Natural killer cell (primary cell): ENCODE measurements around the gene BBLN. TPM values are rescaled to one million over a fixed set of nuclear protein-coding genes. Genes with fewer than 3 reads are reported as not detected.

Experiments used
- ATAC-seq, 3 donors: fragments of 150-1000 bp in 2 of 3; fragments of 200-7000 bp in 1 of 3; cut with Tn5 transposase; 1 replicate in 1 of 3; 2 replicates in 2 of 3; pipeline ENCODE4 v1.10.0; 2021; ENCODE audit warnings: mild to moderate bottlenecking in 2 of 3, moderate library complexity in 2 of 3
- DNase-seq, 2 donors: peaks; one replicate each; pipeline versions ENCODE4 v3.0.0 to v3.0.0-alpha.2; 2013 to 2021; ENCODE audit warnings: mixed read lengths in 1 of 2
- H3K27ac ChIP-seq: one replicate; pipeline ENCODE4 v1.5.1; 2013; ENCODE audit warnings: mild to moderate bottlenecking, low read length
- H3K27me3 ChIP-seq: one replicate; pipeline ENCODE4 v1.6.1; 2013; ENCODE audit warnings: low read length; ENCODE audit not compliant: control insufficient read depth, insufficient read depth
- H3K36me3 ChIP-seq: one replicate; pipeline ENCODE4 v1.6.1; 2013; ENCODE audit warnings: low read length; ENCODE audit not compliant: control insufficient read depth, insufficient read depth
- H3K4me1 ChIP-seq: one replicate; pipeline ENCODE4 v1.6.1; 2013; ENCODE audit warnings: low read length; ENCODE audit not compliant: control insufficient read depth, insufficient read depth
- H3K4me3 ChIP-seq: one replicate; pipeline ENCODE4 v1.5.1; 2013; ENCODE audit warnings: low read length
- H3K9me3 ChIP-seq: one replicate; pipeline ENCODE4 v1.6.1; 2013; ENCODE audit warnings: low read length; ENCODE audit not compliant: control insufficient read depth, insufficient read depth
- H3K27ac Mint-ChIP-seq, 2 donors: one replicate each; pipeline ENCODE4 v1.8.0; 2022; ENCODE audit warnings: mild to moderate bottlenecking in 2 of 2, mixed read lengths in 2 of 2, moderate library complexity in 1 of 2
- H3K27me3 Mint-ChIP-seq, 2 donors: one replicate each; pipeline ENCODE4 v1.8.0; 2022; ENCODE audit warnings: low read depth in 2 of 2, mixed read lengths in 2 of 2
- H3K36me3 Mint-ChIP-seq: one replicate; pipeline ENCODE4 v1.8.0; 2022; ENCODE audit warnings: mixed read lengths
- H3K4me1 Mint-ChIP-seq, 2 donors: one replicate each; pipeline ENCODE4 v1.8.0; 2022; ENCODE audit warnings: mixed read lengths in 2 of 2
- H3K4me3 Mint-ChIP-seq: one replicate; pipeline ENCODE4 v1.8.0; 2022; ENCODE audit warnings: mild to moderate bottlenecking, moderate library complexity, mixed read lengths
- H3K9me3 Mint-ChIP-seq, 2 donors: one replicate each; pipeline ENCODE4 v1.8.0; 2022; ENCODE audit warnings: mixed read lengths in 2 of 2
- CTCF ChIP-seq: fragments of 200-600 bp; IDR thresholded peaks from one replicate; pipeline ENCODE4 v1.8.0; 2022; ENCODE audit warnings: antibody characterized with exemption
- WGBS: methylation state at CpG from one replicate; pipeline ENCODE4 v1.1.7; 2013; ENCODE audit warnings: missing lambda C conversion rate; ENCODE audit not compliant: insufficient coverage; 5-methylcytosine and 5-hydroxymethylcytosine counted together
- intact Hi-C: fragments of 100-400 bp; cut with micrococcal nuclease; formaldehyde crosslinking; loops from one replicate; pipeline ENCODE4 v1.14.2; 2022
- total RNA-seq, 4 donors: library from RNA; stranded (reverse); fragments of 120-200 nt in 1 of 4; gene quantifications; one replicate each; pipeline versions ENCODE4 v1.2.3 to v1.2.4, GENCODE V29; 2013 to 2022

The BBLN gene
- total RNA-seq, 3 donors from 2014 or later (not counting 1 experiment from before 2014, with no cell fraction given): 61.8 to 74.0 (median 69.3) TPM

- 92% methylated on average over 20 of the region's 20 CpGs for WGBS
- intact Hi-C loops: no loop called here
- no peaks in the 10 kb centered on the region for H3K9me3 ChIP-seq
Measured at GRCh38 chr9:128120061-128120740, 39.9 kb upstream of the BBLN start.

GRCh38 chr9:128120741-128121465 lies 39.2 kb upstream of the BBLN start:
- Histone ChIP-seq H3K9me3 (no peaks in the 10 kb centered on the region), H3K36me3 (peaks cover 27% of the 10 kb centered on the region), H3K27ac (no peak overlapping the region), H3K4me3 (no peak overlapping the region), H3K4me1 (peaks cover 28% of the 10 kb centered on the region), H3K27me3 (no peaks in the 10 kb centered on the region)
- no peak overlapping the region for H3K4me3 Mint-ChIP-seq
- intact Hi-C loops: no loop called here
- H3K4me1 Mint-ChIP-seq: peaks cover 9 to 21% of the 10 kb centered on the region in 2 donors
- ATAC-seq: no peak
- DNase-seq: no peak
- no peaks in the 10 kb centered on the region for H3K9me3 Mint-ChIP-seq
- no peak overlapping the region for H3K27ac Mint-ChIP-seq
- H3K36me3 Mint-ChIP-seq: no peaks in the 10 kb centered on the region
- TF ChIP-seq CTCF: no peak
- no peaks in the 10 kb centered on the region for H3K27me3 Mint-ChIP-seq
- WGBS: 91% methylated on average over 29 of the region's 29 CpGs

More at GRCh38 chr9:128120061-128120740, 39.9 kb upstream of the BBLN start:
- no peaks in the 10 kb centered on the region for H3K9me3 Mint-ChIP-seq
- no peak overlapping the region for H3K27ac Mint-ChIP-seq
- H3K27me3 Mint-ChIP-seq: no peaks in the 10 kb centered on the region
- TF ChIP-seq CTCF: no peak
- no peak overlapping the region for H3K4me3 Mint-ChIP-seq
- DNase-seq (no peak), ATAC-seq (no peak)
- Histone ChIP-seq H3K4me1 (peaks cover 28% of the 10 kb centered on the region), H3K27me3 (no peaks in the 10 kb centered on the region), H3K36me3 (peaks cover 27% of the 10 kb centered on the region), H3K4me3 (no peak overlapping the region), H3K27ac (no peak overlapping the region)
- H3K4me1 Mint-ChIP-seq: peaks cover 6 to 14% of the 10 kb centered on the region in 2 donors
- no peaks in the 10 kb centered on the region for H3K36me3 Mint-ChIP-seq

GRCh38 chr9:128121466-128121810 lies 38.6 kb upstream of the BBLN start:
- intact Hi-C loops: no loop called here
- Mint-ChIP-seq H3K27me3 (no peaks in the 10 kb centered on the region), H3K4me1 (peaks cover 13 to 26% of the 10 kb centered on the region in 2 donors), H3K27ac (no peak overlapping the region), H3K9me3 (no peaks in the 10 kb centered on the region), H3K4me3 (no peak overlapping the region), H3K36me3 (no peaks in the 10 kb centered on the region)
- Histone ChIP-seq H3K4me1 (peaks cover 28% of the 10 kb centered on the region), H3K4me3 (no peak overlapping the region), H3K36me3 (peaks cover 27% of the 10 kb centered on the region), H3K27ac (no peak overlapping the region), H3K27me3 (no peaks in the 10 kb centered on the region), H3K9me3 (no peaks in the 10 kb centered on the region)
- no peak for ATAC-seq
- TF ChIP-seq CTCF: no peak
- DNase-seq: no peak
- 95% methylated on average over 5 of the region's 5 CpGs for WGBS
